ENCODE data around the gene RNF135.
"Not testable (repeated sequence)": the region's sequence is repeated elsewhere in the genome, so short reads cannot be mapped to it uniquely, and the experiment has no call there.

Gene RNF135

DNA sequence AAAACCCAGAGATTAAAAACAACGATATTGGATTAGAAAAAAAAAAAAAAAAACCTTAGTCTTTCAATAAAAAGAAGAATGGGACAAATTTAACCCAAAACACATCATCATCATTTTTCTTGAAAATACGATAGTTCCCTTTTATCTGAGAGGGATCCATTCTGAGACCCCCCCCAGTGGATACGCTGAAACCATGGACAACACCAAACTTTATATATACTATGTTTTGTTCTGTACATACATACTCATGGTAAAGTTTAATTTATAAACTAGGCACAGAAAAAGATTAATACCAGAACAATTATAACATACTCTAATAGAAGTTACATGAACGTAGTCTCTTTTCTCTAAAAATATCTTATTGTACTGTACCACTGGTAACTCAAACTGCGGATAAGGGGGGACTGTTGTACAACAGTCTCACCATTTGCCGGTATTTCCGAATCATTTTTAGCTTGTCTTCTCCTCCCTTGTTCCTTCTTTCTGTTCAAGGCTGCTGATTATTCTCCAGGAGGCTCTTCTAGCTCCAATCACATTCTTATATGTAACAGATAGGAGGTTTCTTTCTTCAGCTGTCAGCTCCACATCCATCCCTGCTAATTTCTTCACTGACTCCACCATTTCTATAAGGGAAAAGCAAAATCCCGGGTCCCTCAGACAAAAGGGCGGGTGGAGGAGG is 37.0 kb downstream of the RNF135 start:
- DNase-seq (ENCODE audit: low read depth) = no peak
- TF ChIP-seq, protein P1, sequence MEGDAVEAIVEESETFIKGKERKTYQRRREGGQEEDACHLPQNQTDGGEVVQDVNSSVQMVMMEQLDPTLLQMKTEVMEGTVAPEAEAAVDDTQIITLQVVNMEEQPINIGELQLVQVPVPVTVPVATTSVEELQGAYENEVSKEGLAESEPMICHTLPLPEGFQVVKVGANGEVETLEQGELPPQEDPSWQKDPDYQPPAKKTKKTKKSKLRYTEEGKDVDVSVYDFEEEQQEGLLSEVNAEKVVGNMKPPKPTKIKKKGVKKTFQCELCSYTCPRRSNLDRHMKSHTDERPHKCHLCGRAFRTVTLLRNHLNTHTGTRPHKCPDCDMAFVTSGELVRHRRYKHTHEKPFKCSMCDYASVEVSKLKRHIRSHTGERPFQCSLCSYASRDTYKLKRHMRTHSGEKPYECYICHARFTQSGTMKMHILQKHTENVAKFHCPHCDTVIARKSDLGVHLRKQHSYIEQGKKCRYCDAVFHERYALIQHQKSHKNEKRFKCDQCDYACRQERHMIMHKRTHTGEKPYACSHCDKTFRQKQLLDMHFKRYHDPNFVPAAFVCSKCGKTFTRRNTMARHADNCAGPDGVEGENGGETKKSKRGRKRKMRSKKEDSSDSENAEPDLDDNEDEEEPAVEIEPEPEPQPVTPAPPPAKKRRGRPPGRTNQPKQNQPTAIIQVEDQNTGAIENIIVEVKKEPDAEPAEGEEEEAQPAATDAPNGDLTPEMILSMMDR (conservative IDR thresholded peaks at IDR 0.05; ENCODE audit: low read depth, low read length) = no peak
- peak overlapping the region; percentile 75 for H3K4me3 ChIP-seq (ENCODE audit: low read depth, low read length)

DNA sequence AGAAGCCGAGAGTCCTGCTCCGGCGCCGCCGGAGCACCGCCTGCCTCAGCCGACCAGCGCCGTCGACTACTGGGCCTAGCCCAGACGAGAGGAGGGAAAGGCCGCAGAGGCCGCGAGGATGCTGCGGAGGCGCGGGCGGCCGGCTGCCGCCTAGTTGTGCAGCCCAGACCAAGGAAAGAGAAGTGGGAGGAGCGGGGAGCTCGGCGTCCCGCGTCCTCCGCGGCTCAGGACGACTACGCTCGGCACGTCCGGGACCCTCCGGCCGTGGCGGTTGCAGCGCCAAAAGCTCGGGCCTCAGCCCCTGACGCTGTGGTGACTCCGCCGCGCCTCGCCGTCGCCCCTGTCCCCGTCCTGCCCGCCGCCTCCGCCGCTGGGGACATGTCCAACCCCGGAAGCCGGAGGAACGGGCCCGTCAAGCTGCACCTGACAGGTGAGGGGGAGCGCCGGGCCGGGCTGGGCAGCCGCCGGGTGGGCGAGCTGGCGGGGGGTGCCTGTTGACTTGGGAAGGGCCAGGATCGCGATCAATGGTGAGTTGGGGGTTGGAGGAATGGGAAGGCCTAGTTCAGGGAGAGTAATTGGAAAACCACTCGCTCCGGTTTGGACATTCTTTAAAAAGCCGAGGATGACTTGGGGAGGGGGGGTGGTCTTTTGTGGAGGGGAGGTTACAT is 37.7 kb downstream of the RNF135 start:
- peak; percentile 68 for DNase-seq (ENCODE audit: low read depth)
- H3K4me3 ChIP-seq (ENCODE audit: low read depth, low read length) = peak overlapping the region; percentile 75
- TF ChIP-seq, protein P1 (conservative IDR thresholded peaks at IDR 0.05; ENCODE audit: low read depth, low read length) = no peak

DNA sequence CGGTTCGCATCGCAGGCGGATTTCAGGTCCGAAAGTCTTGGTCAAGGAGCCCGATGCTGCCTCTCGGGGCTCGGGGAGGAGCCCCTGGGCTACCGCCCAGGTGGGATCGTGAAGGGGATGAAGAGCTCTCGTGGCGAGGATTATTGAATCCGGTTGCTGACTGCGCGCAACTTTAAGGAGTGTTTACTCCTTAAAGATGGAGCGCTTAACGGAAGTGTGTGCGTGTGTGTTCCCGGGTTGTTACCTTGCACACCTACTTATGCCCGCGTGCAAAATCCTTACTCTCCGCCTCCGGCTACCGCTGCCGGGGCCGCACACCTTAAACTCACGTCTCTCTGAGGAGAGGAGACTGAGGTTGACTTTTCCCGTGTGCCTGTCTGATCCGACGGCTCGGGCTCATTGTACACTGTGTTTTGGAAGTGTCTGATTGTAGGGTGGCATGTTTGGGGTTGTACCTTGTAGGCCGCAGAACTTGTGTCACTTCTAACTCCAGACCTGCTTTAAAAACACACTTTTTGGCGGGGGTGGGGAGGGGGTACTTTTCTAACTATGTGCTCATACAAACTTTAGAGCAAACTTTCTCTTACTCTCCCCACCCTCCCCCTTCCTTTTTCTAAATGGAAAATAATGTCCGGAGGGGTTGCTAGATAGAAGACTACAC is 38.3 kb downstream of the RNF135 start:
- DNase-seq (ENCODE audit: low read depth) = peak; percentile 25
- peak overlapping the region; percentile 75 for H3K4me3 ChIP-seq (ENCODE audit: low read depth, low read length)

DNA sequence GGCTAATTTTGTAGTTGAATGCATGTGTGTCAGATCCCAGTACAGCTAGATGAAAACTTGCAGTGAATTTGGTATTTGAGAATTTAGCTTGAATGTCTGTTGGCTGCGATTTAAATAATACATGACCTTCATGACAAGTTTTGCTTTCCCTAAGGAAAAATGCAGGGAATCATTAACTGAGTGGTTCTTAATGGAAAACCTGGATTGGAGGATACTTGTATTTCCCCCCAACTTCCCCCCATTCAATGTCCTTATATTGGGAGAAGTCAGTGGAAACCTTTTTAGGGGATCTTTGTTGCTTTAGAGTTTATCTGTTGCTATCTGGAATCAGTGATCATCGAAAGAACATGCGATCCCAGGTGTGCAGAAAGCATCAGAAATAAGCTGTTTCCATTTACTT is 39.2 kb downstream of the RNF135 start:
- not testable (repeated sequence) for DNase-seq (ENCODE audit: low read depth); H3K4me3 ChIP-seq (ENCODE audit: low read depth, low read length)

DNA sequence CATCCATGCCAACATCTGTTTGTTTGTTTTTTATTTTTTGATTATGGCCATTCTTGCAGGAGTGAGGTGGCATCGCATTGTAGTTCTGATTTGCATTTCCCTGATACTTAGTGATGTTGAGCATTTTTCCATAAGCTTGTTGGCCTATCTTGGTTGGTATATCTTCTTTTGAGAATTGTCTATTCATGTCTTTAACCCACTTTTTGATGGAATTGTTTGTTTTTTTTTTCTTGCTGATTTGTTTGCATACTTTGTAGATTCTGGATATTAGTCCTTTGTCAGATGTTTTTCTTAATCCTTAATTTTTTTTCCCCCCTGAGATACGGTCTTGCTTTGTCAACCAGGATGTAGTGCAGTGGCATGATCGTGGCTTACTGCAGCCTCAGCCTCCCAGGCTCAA is 43.0 kb downstream of the RNF135 start:
- TF ChIP-seq, protein P1 (conservative IDR thresholded peaks at IDR 0.05; ENCODE audit: low read depth, low read length) = no peak
- DNase-seq (ENCODE audit: low read depth) = no peak
- no peak overlapping the region for H3K4me3 ChIP-seq (ENCODE audit: low read depth, low read length)

DNA sequence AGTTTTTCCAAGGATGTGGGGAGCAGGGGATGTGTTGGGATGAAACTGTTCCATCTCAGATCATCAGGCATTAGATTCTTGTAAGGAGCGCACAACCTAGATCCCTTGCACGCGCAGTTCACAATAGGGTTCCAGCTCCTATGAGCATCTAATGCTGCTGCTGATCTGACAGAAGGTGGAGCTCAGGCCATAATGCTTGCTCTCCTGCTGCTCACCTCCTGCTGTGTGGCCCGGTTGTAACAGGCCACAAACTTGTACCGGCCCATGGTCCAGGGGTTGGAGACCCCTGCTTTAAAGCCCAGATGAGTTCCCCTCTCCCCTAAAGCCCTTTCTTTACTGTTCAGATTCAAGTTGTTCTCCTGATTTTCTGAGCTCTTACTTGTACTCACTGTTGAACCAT is 44.8 kb downstream of the RNF135 start:
- DNase-seq (ENCODE audit: low read depth) = peak; percentile 42
- no peak overlapping the region for H3K4me3 ChIP-seq (ENCODE audit: low read depth, low read length)
- TF ChIP-seq, protein P1 (conservative IDR thresholded peaks at IDR 0.05; ENCODE audit: low read depth, low read length) = peak; percentile 41

DNA sequence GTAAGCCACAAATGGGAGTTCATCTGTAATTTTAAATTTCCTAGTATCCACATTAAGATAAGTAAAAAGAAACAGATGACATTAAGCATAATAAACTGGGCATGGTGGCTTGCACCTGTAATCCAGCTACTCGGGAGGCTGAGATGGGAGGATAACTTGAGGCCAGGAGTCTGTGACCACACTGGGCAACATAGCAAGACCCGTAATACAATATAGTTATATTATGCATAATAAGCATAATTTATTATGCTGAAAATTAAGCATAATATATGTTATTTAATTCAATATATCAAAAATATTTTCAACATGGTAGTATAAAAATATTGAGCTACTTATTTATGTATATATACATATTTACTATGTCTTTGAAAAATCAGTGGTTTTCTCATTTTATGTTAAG is 48.2 kb downstream of the RNF135 start:
- no peak overlapping the region for H3K4me3 ChIP-seq (ENCODE audit: low read depth, low read length)
- TF ChIP-seq, protein P1 (conservative IDR thresholded peaks at IDR 0.05; ENCODE audit: low read depth, low read length) = no peak
- DNase-seq (ENCODE audit: low read depth) = no peak

DNA sequence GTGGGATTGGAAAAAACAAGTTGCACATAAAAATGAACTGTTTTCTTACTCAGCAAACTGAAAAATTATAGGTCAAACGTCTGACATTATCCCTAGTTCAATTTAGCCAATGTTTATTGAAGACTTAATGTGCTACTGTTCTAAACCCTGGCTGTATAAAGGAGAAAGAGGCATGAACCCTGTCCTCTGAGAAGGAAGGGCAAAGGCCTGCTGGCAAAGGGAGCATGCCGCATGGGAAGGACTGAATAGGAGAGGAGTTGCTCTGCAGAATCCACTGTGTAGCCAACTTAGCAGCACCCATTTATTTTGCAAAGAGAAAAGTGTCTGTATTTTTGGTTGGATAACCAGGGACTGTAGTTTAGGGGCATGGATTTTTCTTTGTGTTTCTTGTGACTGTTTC is 52.3 kb downstream of the RNF135 start:
- not testable (repeated sequence) for H3K4me3 ChIP-seq (ENCODE audit: low read depth, low read length); DNase-seq (ENCODE audit: low read depth)
